Spleen (tissue), 7 donors: Measurements from ENCODE around the gene FBXL16.

Source experiments
- POLR2A ChIP-seq, 3 donors: fragments of 450-650 bp; IDR thresholded peaks; one replicate each; pipeline ENCODE4 v1.5.1; 2017; ENCODE audit warnings: antibody characterized with exemption in 3 of 3, mild to moderate bottlenecking in 1 of 3
- POLR2AphosphoS5 ChIP-seq, 3 donors: sonication (generic); formaldehyde crosslinking; IDR thresholded peaks; one replicate each; pipeline ENCODE4 v1.5.1; 2017; ENCODE audit warnings: antibody characterized with exemption in 3 of 3
- TF ChIP-seq, protein P1 (sequence below), 11 experiments: fragments of 200-600 bp in 7 of 11; fragments of 450-650 bp in 4 of 11; sonication (generic) in 4 of 11; IDR thresholded peaks in 8 of 11; conservative IDR thresholded peaks in 3 of 11; 1 replicate in 7 of 11; 2 replicates in 4 of 11; pipeline versions ENCODE4 v1.4.0 to v1.8.0; 2016 to 2021; ENCODE audit warnings: antibody characterized with exemption in 11 of 11, inconsistent platforms in 4 of 11, mild to moderate bottlenecking in 1 of 11
- donor health status: DM: no; HTN: no; CAD: no; lungs with moderate emphysema.
- donor health status: DM: no; HTN: no; CAD: no.
- donor health status: DM: no; HTN: no; CAD: no.

DNA sequence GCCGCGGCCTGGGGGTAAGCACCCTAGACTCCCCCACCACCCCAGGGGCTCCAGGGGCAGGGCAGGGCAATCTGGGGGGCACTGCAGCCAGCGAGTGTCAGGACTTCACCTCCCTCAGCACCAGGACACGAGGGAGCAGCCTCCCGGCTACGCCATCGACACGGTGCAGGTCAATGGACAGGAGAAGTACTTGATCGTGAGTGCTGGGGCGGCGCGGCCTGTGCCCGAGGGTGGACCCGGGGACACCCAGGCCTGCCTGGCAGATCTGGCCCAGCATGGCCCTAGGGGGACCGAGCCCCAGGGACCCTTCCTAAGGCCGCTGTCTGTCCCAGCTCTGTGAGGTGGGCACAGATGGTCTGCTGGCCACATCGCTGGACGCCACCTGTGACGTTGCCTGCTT is 33.2 kb downstream of the FBXL16 start:
- no peak for TF ChIP-seq POLR2A (IDR thresholded peaks at IDR 0.05)
- TF ChIP-seq, protein P1, sequence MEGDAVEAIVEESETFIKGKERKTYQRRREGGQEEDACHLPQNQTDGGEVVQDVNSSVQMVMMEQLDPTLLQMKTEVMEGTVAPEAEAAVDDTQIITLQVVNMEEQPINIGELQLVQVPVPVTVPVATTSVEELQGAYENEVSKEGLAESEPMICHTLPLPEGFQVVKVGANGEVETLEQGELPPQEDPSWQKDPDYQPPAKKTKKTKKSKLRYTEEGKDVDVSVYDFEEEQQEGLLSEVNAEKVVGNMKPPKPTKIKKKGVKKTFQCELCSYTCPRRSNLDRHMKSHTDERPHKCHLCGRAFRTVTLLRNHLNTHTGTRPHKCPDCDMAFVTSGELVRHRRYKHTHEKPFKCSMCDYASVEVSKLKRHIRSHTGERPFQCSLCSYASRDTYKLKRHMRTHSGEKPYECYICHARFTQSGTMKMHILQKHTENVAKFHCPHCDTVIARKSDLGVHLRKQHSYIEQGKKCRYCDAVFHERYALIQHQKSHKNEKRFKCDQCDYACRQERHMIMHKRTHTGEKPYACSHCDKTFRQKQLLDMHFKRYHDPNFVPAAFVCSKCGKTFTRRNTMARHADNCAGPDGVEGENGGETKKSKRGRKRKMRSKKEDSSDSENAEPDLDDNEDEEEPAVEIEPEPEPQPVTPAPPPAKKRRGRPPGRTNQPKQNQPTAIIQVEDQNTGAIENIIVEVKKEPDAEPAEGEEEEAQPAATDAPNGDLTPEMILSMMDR (IDR thresholded peaks at IDR 0.05 in 8 of 11, conservative IDR thresholded peaks at IDR 0.05 in 3 of 11): no peak
- no peak for TF ChIP-seq POLR2AphosphoS5 (IDR thresholded peaks at IDR 0.05)
